ENCODE measurements around the gene SCTR. TPM values are rescaled to one million over a fixed set of nuclear protein-coding genes. Genes with fewer than 3 reads are reported as not detected.

Gene SCTR
- polyA plus RNA-seq, 4 donors: 6.1 to 20.2 (median 9.7) TPM

DNA sequence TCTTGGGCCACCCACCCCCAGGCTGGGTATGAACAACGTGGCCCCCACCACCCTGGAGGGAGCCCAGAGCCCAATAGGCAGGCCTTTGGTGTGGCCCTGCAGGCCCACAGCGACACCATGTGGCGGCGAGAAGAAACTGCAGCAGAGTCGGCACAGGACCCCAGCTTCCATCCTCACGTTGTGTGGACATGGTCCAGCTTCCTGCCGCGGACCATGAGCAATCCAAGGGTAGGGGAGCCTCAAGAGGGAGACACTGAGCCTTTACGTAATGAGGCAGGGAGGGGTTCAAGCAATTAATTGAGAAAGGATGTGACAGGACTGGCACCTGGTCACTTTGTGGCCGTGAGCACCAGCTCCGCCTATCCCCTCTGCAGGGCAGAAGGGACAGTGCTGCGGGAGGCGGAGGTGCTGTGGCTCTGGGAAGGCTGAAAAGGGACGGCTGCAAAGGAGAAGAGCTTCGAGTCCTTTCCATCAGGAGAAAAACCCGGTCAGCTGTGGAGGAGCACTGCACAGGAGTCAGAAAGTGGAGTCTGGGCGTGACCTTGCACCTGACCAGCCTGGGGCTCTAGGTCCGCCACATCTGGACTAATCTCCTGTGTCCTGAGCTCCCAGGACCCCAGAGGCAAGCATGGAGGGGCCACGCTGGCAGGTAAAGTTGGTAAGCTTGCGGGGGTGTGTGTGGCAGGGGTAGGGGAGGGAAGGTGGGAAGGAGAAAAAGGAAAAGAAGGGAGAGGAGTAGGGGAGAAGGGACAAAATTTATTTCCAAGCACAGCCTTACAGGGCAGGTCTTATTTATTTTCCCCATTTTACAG lies 47.8 kb downstream of the SCTR start:
- peak in 1 of 4 donors; percentile 53 for DNase-seq (ENCODE audit: low read depth in 4 of 4, low spot score in 2 of 4)

- no peak for DNase-seq (ENCODE audit: low read depth in 4 of 4, low spot score in 2 of 4)
Observed at GRCh38 chr2:119475857-119476244, 48.4 kb downstream of the SCTR start.

DNA sequence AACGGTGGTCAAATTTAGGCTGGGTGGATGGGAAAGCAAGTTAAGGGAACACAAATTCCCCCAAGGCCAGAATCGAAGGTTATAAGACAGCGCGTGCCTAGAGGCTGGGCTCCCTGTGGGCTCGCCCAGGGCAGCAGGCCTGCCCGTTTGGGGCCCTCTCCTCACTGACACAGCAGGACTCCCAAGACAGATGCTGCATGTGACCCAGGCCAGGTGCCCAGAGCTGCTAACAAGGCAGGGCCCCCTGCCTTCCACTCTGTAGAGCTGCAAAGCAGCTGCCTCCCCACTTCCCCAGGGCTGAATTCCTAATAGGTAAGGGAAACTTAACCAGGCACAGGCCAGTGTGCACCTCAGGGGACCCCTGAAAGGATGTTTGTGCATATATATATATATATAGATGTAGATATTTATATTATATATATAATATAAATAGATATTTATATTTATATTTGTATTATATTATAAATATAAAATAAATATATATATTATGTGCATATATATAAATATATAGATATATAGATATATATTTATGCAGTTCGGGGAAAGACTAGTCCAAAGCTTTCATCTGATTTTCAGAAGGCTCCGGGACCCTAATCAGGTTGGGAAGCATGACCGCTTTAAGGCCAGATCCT lies 48.9 kb downstream of the SCTR start:
- DNase-seq (ENCODE audit: low read depth in 4 of 4, low spot score in 2 of 4): no peak

DNA sequence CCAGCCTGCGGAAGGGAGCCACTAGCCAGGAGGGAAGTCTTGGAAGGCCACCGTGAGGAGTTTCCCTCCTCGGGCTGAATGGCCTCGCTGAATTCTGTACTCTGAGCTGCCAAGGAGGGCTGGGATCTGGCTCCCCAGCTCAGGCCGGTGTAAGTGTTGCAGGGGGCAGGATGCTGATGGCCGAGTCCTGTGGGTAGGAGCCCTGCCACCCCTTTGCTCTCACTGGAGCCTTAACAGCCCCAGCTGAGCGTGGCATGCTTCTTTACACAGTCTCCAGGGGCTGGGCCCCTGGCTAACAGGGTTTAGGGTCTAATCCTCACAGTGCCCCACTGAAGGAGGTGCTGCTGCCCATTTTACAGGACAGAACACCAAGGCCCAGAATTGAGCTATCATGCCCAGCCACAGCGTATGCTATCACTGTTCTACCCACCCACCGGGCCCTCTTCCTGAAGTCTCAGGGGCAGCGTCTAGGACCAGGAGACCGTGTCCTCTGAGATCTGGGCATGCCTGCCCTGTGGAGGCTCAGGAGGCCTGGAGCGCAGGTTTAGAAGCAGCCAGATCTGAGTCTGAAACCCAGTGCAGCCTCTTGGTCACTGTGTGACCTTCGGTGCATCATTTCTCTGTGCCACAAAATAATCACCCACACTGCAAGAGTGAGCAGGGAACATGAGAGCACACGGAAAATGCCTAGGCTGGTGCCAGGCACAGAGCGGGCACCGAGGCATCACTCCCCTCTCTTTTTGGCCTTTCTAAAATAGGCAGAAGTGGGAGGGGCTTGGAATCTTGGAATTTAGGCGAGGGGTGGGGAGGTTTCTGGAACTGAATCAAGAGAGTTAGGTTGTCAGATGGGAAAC lies 49.7 kb downstream of the SCTR start:
- DNase-seq (ENCODE audit: low read depth in 4 of 4, low spot score in 2 of 4): no peak

DNA sequence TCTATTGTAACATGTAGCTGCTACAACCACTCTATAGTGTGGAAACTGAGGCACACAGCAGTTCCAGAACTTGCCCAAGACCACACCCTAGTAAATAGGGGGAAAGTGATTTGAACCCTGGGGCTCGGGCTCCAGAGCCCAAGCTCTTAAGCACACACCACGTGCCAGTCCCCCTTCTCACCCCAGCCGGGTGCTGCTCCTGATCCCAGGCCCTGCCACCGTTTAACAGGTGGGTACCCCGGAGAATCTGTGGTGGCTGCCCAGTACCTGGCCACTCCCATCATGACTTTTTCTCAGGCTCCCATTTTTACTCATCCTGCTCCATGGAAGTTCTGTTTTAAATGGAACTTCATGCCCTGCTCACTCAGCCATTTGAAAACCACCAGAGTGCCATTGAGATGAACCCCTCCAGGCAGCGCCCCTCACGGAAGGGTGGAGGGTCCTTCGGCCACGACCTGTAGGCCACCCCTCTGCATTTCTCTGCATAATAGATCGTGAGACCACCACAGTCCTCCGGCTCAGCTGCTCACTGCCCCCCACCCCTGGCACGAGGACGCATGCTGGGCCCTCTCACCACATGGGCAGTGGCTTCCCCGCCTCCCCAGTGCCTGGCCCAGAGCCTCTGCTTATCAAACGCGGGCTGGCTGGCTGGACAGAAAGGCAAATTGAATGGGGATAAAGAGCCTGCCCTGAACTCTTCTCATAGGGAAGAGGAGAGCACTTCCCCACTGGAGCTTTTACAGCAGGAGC lies 50.5 kb downstream of the SCTR start:
- no peak for DNase-seq (ENCODE audit: low read depth in 4 of 4, low spot score in 2 of 4)

GRCh38 chr2:119472749-119473148 lies 51.5 kb downstream of the SCTR start:
- DNase-seq (ENCODE audit: low read depth in 4 of 4, low spot score in 2 of 4): no peak

DNA sequence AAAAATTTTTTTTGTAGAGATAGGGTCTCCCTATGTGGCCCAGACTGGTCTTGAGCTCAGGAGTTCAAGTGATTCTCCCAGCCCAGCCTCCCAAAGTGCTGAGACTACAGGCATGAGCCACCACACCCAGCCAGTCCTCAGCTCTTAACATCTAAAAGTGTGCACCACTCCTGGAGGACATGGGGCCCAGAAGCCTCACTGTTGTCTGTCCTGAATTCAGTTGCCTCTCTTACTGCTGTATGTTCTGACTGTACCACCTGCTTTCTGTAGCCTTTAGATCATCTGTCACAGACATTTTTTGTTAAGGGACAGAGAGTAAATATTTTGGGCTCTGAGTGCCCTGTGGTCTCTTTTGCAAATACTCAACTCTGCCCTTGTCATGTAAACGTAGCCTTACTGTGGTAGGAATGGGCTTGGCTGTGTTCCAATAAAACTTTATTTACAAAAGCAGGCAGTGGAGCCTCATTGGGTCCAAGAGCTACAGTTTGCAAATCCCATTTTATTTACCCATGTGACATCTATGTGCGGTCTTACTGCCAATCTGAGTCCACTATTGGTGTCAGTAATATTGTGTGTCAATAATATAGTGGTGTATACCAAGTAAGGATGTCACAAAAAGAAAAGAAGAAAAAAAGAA lies 54.5 kb downstream of the SCTR start:
- no peak for DNase-seq (ENCODE audit: low read depth in 4 of 4, low spot score in 2 of 4)

DNA sequence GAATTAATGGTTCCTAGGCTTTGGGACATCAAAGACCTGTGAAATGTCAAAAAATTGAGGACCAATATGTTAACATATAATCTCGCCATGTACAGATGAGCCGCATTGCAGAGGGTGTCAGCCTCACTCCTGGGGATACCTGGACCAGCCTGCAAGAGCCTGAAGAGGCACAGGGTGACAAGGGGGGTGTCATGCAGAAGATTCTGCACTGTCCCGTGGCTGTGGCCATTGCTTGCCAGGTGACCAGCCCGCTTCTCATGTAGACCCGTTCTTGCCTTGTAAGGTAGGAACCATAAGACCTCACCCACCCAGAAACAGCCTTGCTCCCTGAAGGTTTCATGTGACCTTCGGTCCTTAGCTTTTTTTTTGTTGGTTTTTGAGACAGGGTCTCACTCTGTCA lies 55.2 kb downstream of the SCTR start:
- no peak for DNase-seq (ENCODE audit: low read depth in 4 of 4, low spot score in 2 of 4)

DNA sequence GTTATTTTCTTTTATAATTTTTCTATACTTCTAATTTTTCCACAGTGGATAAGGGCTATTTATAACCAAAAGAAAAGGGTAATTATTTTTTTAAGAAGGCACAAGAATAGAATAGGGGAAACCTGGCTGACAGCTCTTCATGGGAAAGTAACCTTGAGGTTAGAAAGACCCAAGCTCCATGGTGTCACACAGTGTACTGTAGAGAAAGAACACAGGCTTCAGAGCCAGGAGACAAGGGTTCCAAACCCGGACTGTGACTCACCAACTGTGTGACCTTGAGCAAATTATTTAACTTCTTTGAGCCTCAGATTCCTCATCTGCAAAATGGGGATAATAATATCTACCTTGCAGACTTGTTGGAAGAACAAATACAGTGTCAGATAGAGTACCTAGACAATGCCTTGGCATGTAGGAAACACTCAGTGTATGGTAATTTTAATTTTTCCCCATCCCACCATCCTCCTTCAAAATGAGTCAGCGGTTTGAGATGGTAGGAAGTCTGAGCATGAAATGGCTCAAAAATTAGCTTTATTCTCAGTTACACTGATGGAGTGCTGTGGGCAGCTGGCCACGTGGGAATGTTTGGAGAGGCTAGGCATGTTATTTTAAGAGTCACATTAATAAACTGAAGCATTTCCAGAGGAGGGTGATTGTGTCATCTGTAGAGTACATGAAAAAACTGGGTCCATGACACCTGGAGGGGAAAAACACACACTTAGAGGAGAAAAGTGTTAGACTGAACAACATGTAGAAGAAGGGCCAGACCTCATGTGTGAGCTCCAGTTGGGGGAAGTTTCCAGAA lies 55.9 kb downstream of the SCTR start:
- no peak for DNase-seq (ENCODE audit: low read depth in 4 of 4, low spot score in 2 of 4)

- DNase-seq (ENCODE audit: low read depth in 4 of 4, low spot score in 2 of 4): no peak
Observed at GRCh38 chr2:119466373-119466772, 57.9 kb downstream of the SCTR start.

GRCh38 chr2:119465687-119466086 lies 58.6 kb downstream of the SCTR start:
- no peak for DNase-seq (ENCODE audit: low read depth in 4 of 4, low spot score in 2 of 4)

- DNase-seq (ENCODE audit: low read depth in 4 of 4, low spot score in 2 of 4): no peak
Observed at GRCh38 chr2:119464981-119465380, 59.3 kb downstream of the SCTR start.

DNA sequence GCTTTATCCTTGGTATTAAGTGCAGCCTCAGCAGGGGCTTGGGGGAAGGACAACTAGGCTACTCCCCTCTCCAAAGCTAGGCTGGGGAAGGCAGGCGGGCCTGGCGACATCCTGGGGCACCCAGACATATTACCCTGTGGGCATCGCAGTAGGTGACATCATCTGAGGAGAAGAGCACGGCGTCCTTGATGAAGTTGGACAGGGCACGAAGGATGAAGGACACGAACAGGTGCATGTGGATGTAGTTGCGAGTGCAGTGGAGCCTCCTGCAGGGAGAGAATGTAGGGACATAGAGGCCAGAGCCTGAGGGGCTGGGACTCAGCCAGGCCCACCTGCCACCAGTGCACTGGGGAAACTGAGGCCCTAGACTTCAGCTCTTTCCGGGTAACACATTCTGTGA lies 60.3 kb downstream of the SCTR start:
- no peak for DNase-seq (ENCODE audit: low read depth in 4 of 4, low spot score in 2 of 4)

DNA sequence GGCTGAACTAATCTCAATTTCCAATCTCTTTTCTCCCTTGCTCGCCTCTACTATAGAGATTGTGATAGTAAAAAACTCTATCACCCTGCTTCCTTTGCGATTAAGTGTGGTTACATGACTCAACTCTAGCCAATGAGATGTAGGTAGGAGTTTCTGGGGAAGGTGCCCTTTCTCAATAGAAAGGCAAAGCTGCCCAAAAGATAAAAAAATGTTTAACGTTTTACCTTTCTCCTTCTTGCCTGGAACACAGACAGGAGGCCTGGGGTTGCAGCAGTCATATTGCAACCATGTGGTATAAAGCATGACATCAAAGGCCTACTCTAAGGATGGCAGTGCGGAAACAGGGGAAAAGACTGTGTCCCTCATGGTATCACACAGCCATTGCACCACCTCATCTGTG lies 61.1 kb downstream of the SCTR start:
- no peak for DNase-seq (ENCODE audit: low read depth in 4 of 4, low spot score in 2 of 4)

DNA sequence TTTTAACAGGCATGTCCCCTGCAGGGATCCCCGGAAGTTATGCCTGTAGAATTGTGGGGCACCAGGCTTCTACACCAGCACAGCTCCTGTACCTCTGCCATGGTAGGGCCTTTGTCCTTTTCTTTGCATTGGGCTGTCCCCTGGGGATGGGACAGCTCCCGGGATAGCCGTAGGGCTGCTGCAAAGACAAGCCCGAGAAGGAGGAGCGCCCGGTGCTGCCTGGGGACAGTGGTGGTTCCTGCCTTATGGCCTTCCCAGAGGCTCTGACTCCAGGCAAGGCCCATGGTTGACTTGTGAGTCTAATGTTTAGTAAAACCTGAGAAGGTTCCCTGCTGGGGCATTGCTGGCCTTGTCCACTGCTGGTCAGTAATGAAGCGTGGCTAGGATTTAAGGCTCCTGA lies 61.7 kb downstream of the SCTR start:
- DNase-seq (ENCODE audit: low read depth in 4 of 4, low spot score in 2 of 4): no peak

- no peak for DNase-seq (ENCODE audit: low read depth in 4 of 4, low spot score in 2 of 4)
Observed at GRCh38 chr2:119461811-119462210, 62.5 kb downstream of the SCTR start.

- no peak for DNase-seq (ENCODE audit: low read depth in 4 of 4, low spot score in 2 of 4)
Observed at GRCh38 chr2:119460076-119460475, 64.2 kb downstream of the SCTR start.

DNA sequence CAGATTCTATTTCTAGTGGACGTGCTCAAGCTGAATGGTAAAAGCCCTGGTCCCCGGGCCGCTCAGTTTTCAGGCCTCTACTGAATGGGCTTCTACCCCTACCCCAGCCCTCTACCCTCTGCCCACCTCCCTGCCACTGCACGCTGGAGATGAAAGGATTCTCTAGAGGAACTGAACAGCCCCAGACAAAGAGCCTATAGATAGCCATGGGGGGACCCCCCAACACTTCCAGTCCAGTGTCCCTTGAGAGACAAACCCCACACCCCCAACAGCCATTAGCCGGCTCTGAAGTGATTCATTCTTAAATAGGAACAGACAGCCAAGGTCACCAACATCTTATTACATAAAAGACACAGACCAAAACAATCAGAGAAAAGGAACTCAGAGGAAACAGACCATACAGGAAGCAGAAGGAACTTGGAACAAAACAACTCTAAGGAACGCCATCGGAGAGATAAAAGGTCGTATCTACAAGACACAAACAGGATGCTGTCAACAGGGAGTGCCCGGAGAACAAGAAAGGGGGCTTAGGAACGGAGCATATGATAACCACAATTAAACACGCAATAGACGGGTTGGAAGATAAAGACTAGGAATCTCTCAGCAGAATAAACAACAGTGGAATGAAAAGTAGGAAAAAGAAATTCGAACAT lies 69.1 kb downstream of the SCTR start:
- no peak for DNase-seq (ENCODE audit: low read depth in 4 of 4, low spot score in 2 of 4)
